Activated naive CD8-positive, alpha-beta T cell treated with anti-CD3 and anti-CD28 coated beads, Interleukin-2, amount 10 ng/mL, durations not matched to agents 7 days and 5 days (primary cell): ENCODE measurements around the gene RUNX1. TPM values are rescaled to one million over a fixed set of nuclear protein-coding genes. Genes with fewer than 3 reads are reported as not detected.
A peak's percentile ranks its signal among the peaks of the same experiment; 100 is the strongest.

ENCODE experiments used
- ATAC-seq: fragments of 150-1000 bp; cut with Tn5 transposase; one replicate; pipeline ENCODE4 v1.10.0; 2021; ENCODE audit warnings: low read depth, moderate library complexity
- POLR2A ChIA-PET: fragments of 350-600 bp; sonication (Branson Sonifier 250); formaldehyde crosslinking; loops from one replicate; lab custom pipeline; 2021; ENCODE audit warnings: antibody characterized with exemption; lab: Charles Lee
- DNase-seq: peaks from one replicate; pipeline ENCODE4 v3.0.0; 2021
- H3K27ac Mint-ChIP-seq: one replicate; pipeline ENCODE4 v1.8.0; 2022; ENCODE audit warnings: mild to moderate bottlenecking, mixed read lengths
- H3K27me3 Mint-ChIP-seq: one replicate; pipeline ENCODE4 v1.8.0; 2022; ENCODE audit warnings: mild to moderate bottlenecking, moderate library complexity, mixed read lengths
- H3K36me3 Mint-ChIP-seq: one replicate; pipeline ENCODE4 v1.8.0; 2021; ENCODE audit warnings: mild to moderate bottlenecking, mixed read lengths
- H3K4me1 Mint-ChIP-seq: one replicate; pipeline ENCODE4 v1.8.0; 2021; ENCODE audit warnings: mixed read lengths
- H3K4me3 Mint-ChIP-seq: one replicate; pipeline ENCODE4 v1.8.0; 2022; ENCODE audit warnings: mild to moderate bottlenecking, moderate library complexity, mixed read lengths
- H3K9me3 Mint-ChIP-seq: one replicate; pipeline ENCODE4 v1.8.0; 2021; ENCODE audit warnings: mixed read lengths
- total RNA-seq, 2 experiments: library from RNA; stranded (reverse); gene quantifications; one replicate each; pipeline ENCODE4 v1.2.3, GENCODE V29; 2021

RUNX1 gene
- total RNA-seq, 2 experiments from 2014 or later: 23.0 to 29.7 TPM

GRCh38 chr21:34761758-34762330 lies 287.3 kb downstream of the RUNX1 start:
- Mint-ChIP-seq H3K9me3 (peaks cover 3% of the 10 kb centered on the region), H3K36me3 (peaks cover 4% of the 10 kb centered on the region), H3K4me1 (no peaks in the 10 kb centered on the region), H3K27ac (no peak overlapping the region), H3K27me3 (peaks cover 2% of the 10 kb centered on the region), H3K4me3 (no peak overlapping the region)
- DNase-seq (no peak), ATAC-seq (no peak)
- POLR2A ChIA-PET: no interaction called here

DNA sequence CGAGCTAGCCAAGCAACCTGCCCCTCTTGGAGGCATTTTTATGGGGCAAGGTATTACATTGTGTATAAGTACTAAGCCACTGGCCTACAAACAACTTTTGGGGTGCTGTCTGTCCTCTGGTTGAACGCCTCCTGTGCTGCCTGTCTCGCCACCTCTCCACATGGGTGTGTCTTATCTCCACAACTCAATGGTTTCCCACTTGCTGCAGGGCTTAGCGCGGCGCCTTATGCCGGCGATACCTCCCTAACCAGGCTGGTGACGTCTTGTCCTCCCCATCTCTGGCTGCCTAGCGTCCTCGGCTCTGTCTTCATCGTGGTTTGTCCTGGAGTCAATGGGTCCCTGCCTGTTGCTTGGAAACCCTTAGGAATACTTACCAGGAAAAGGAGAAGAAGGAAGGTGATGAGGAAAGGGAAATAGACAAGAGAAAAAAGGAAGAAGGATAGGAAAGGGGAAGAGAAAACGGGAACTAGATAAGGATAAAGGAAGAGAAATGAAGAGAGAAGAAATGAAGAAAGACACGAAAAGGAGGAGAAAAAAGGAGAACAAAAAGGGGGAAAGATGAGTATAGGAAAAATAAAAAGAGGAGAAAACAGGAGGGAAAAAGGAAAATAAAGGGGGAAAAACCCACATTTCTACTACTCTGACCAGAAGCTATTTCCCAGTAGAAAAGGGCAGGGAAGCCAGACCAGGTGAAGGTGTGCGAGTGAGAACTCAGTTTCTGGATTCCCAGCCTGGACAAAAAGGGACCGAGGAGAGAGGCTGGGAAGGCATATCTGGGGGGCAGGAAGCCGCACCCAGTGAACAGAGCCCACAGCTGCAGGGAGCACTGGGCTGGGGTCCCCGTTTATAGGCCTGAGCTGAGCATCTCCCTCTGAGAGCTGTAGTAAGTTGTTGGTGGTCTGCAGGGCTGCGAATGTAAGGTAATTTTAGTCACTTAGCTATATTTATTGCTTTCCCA lies 294.1 kb downstream of the RUNX1 start:
- no peak overlapping the region for H3K27ac Mint-ChIP-seq
- DNase-seq (no peak), ATAC-seq (no peak)
- no peaks in the 10 kb centered on the region for H3K9me3 Mint-ChIP-seq
- no peaks in the 10 kb centered on the region for H3K36me3 Mint-ChIP-seq
- no peaks in the 10 kb centered on the region for H3K4me1 Mint-ChIP-seq
- H3K27me3 Mint-ChIP-seq: peaks cover 4% of the 10 kb centered on the region
- POLR2A ChIA-PET: no interaction called here
- H3K4me3 Mint-ChIP-seq: no peak overlapping the region

DNA sequence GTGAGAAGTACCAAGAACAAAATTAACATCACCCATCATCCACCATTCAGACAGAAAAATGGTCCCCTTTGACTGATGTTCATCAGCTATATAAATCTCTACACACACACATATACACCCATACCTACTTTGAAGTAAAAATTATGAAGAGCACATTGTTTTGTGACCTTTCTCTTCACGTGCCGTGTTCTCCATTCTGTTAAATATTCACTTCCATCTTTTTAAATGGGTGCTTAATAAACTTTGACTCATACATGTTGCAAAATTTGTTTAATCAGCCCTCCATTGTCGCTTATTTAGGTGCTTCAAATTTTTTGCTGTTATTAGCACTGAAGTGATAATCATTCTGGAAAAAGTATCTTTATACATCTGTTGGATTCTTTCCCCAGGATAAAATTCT lies 300.2 kb downstream of the RUNX1 start:
- no peak overlapping the region for H3K27ac Mint-ChIP-seq
- H3K4me1 Mint-ChIP-seq: peaks cover 11% of the 10 kb centered on the region
- H3K36me3 Mint-ChIP-seq: no peaks in the 10 kb centered on the region
- no peak overlapping the region for H3K4me3 Mint-ChIP-seq
- DNase-seq: no peak
- peaks cover 7% of the 10 kb centered on the region for H3K27me3 Mint-ChIP-seq
- ATAC-seq: no peak
- no peaks in the 10 kb centered on the region for H3K9me3 Mint-ChIP-seq
- POLR2A ChIA-PET: no interaction called here

DNA sequence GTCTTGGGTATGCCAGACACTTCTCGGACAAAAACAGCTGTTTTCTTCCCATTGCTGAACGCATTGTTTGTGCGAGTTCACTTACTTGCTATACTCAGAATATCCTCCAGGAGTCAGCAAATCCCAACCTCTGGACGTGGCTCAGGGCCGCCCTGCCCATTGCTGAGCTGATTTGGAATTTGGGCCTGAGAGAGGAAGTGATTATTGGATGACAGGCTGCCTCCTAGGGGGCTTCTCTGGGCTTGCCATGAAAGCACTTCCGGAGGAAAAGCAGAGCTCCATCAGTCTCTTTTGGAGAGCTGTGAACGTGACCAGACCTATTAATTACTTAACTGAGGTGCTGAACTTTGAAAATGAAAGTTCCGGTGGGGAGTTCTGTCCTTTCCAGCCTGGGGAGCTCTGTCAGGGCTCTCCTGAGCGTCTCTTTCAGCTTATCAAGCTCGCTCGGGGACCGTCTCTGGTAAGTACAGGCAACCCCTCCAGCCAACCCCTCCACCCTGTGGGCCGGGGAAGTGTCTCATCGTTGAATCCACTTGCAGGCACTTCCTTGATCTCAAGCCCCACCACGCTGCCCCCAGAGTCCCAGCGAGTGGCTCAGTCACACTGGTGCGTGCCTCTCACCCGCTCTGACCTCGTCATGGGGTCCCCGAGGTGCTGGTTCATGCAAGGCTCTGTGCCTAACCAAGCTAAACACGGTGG lies 303.4 kb downstream of the RUNX1 start:
- no peaks in the 10 kb centered on the region for H3K9me3 Mint-ChIP-seq

GRCh38 chr21:34744801-34745200 lies 304.3 kb downstream of the RUNX1 start:
- ATAC-seq: no peak
- Mint-ChIP-seq H3K4me3 (no peak overlapping the region), H3K36me3 (no peaks in the 10 kb centered on the region), H3K27ac (no peak overlapping the region), H3K4me1 (peaks cover 11% of the 10 kb centered on the region), H3K27me3 (peaks cover 16% of the 10 kb centered on the region), H3K9me3 (no peaks in the 10 kb centered on the region)
- POLR2A ChIA-PET: no interaction called here
- DNase-seq: no peak

More for the DNA sequence above, 303.4 kb downstream of the RUNX1 start:
- Mint-ChIP-seq H3K4me1 (peaks cover 11% of the 10 kb centered on the region), H3K36me3 (no peaks in the 10 kb centered on the region), H3K27me3 (peaks cover 14% of the 10 kb centered on the region), H3K4me3 (peak overlapping the region; percentile 64), H3K27ac (peak overlapping the region; percentile 57)
- peak; percentile 81 for ATAC-seq
- POLR2A ChIA-PET: interaction anchor here (1.2 kb wide), 1 partner anchor 144 kb away, joined by 3 read pairs; no protein-coding TSS in a partner anchor
- peak; percentile 44 for DNase-seq

GRCh38 chr21:34743831-34744230 lies 305.3 kb downstream of the RUNX1 start:
- Mint-ChIP-seq H3K27me3 (peaks cover 16% of the 10 kb centered on the region), H3K9me3 (no peaks in the 10 kb centered on the region), H3K4me3 (no peak overlapping the region), H3K36me3 (no peaks in the 10 kb centered on the region), H3K4me1 (peaks cover 11% of the 10 kb centered on the region), H3K27ac (no peak overlapping the region)
- POLR2A ChIA-PET: no interaction called here
- DNase-seq (no peak), ATAC-seq (no peak)

DNA sequence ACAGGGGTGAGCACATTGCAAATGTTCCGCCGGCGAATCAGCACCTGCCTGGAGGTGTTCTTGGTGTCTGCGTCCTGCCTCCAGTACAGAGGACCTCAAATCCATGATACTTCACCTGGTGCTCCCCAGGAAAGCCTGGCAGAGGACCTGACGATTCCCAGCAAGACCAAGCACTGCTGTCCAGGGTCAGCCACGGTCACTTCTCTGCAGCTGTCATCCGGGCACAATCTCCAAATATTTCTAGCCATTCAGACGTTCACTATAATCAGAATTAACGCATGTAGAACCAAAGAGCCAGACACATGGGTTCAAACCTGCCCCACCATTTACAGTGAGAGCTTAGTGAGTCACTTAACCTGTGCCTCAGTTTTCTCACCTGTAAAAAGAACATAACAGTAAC lies 305.8 kb downstream of the RUNX1 start:
- POLR2A ChIA-PET: no interaction called here
- Mint-ChIP-seq H3K27ac (no peak overlapping the region), H3K36me3 (no peaks in the 10 kb centered on the region), H3K4me3 (no peak overlapping the region), H3K4me1 (peaks cover 11% of the 10 kb centered on the region), H3K9me3 (no peaks in the 10 kb centered on the region), H3K27me3 (peaks cover 21% of the 10 kb centered on the region)
- DNase-seq (no peak), ATAC-seq (no peak)

GRCh38 chr21:34740198-34740597 lies 308.9 kb downstream of the RUNX1 start:
- H3K4me3 Mint-ChIP-seq: no peak overlapping the region
- H3K27ac Mint-ChIP-seq: no peak overlapping the region
- POLR2A ChIA-PET: no interaction called here
- no peaks in the 10 kb centered on the region for H3K4me1 Mint-ChIP-seq
- H3K36me3 Mint-ChIP-seq: no peaks in the 10 kb centered on the region
- peaks cover 32% of the 10 kb centered on the region for H3K27me3 Mint-ChIP-seq
- DNase-seq (no peak), ATAC-seq (no peak)
- no peaks in the 10 kb centered on the region for H3K9me3 Mint-ChIP-seq
